SK-N-SH treated with all-trans-retinoic acid at 6 μM for 48 hours (cell line): ENCODE results near the gene KCNH2.

ENCODE experiments used
- ATAC-seq: fragments of 200-7000 bp; cut with Tn5 transposase; 3 replicates; pipeline ENCODE4 v1.9.1; 2020; ENCODE audit warnings: mild to moderate bottlenecking, moderate library complexity
- BACH2 ChIP-seq: fragments of 250-450 bp; sonication (Bioruptor Pico); IDR thresholded peaks from 2 replicates; pipeline ENCODE4 v1.9.0; 2021; ENCODE audit warnings: mild to moderate bottlenecking, borderline replicate concordance
- CSDC2 ChIP-seq: fragments of 250-450 bp; sonication (Bioruptor Pico); IDR thresholded peaks from 2 replicates; pipeline ENCODE4 v1.5.0; 2020; ENCODE audit warnings: mild to moderate bottlenecking, moderate library complexity
- CSRNP3 ChIP-seq: fragments of 250-450 bp; sonication (Bioruptor Pico); IDR thresholded peaks from 2 replicates; pipeline ENCODE4 v1.5.1; 2021; ENCODE audit warnings: mild to moderate bottlenecking, moderate library complexity
- ESRRG ChIP-seq: fragments of 250-450 bp; sonication (Bioruptor Pico); IDR thresholded peaks from 2 replicates; pipeline ENCODE4 v1.6.1; 2021; ENCODE audit warnings: mild to moderate bottlenecking
- GLIS3 ChIP-seq: fragments of 250-450 bp; sonication (Bioruptor Pico); IDR thresholded peaks from 2 replicates; pipeline ENCODE4 v1.5.0; 2020; ENCODE audit warnings: mild to moderate bottlenecking, moderate library complexity
- ISL1 ChIP-seq: fragments of 250-450 bp; sonication (Bioruptor Pico); IDR thresholded peaks from 2 replicates; pipeline ENCODE4 v2.1.2; 2022; ENCODE audit warnings: mild to moderate bottlenecking, moderate library complexity
- OSR1 ChIP-seq: fragments of 250-450 bp; sonication (Bioruptor Pico); IDR thresholded peaks from 2 replicates; pipeline ENCODE4 v1.8.0; 2022; ENCODE audit warnings: moderate library complexity, mild to moderate bottlenecking, inconsistent platforms
- POU6F1 ChIP-seq: fragments of 250-450 bp; sonication (Bioruptor Pico); IDR thresholded peaks from 2 replicates; pipeline ENCODE4 v1.8.0; 2021; ENCODE audit warnings: low read depth, mild to moderate bottlenecking, moderate library complexity, borderline replicate concordance
- PPARA ChIP-seq: fragments of 250-450 bp; sonication (Bioruptor Pico); IDR thresholded peaks from 2 replicates; pipeline ENCODE4 v1.5.0; 2020; ENCODE audit warnings: mild to moderate bottlenecking, borderline replicate concordance
- RARB ChIP-seq: fragments of 250-450 bp; sonication (Bioruptor Pico); IDR thresholded peaks from 2 replicates; pipeline ENCODE4 v1.8.0; 2021; ENCODE audit warnings: mild to moderate bottlenecking, moderate library complexity
- SNAI2 ChIP-seq: fragments of 250-450 bp; sonication (Bioruptor Pico); IDR thresholded peaks from 2 replicates; pipeline ENCODE4 v1.5.0; 2020; ENCODE audit warnings: mild to moderate bottlenecking, moderate library complexity
- TCF4 ChIP-seq: fragments of 250-450 bp; sonication (Bioruptor Pico); IDR thresholded peaks from 2 replicates; pipeline ENCODE4 v1.8.0; 2021; ENCODE audit warnings: mild to moderate bottlenecking, moderate library complexity, borderline replicate concordance
- TSHZ2 ChIP-seq: fragments of 250-450 bp; sonication (Bioruptor Pico); IDR thresholded peaks from 2 replicates; pipeline ENCODE4 v1.5.0; 2020; ENCODE audit warnings: mild to moderate bottlenecking, moderate library complexity
- ZC3H10 ChIP-seq: fragments of 250-450 bp; sonication (Bioruptor Pico); IDR thresholded peaks from 2 replicates; pipeline ENCODE4 v1.5.1; 2021; ENCODE audit warnings: mild to moderate bottlenecking, moderate library complexity
- ZFP3 ChIP-seq: fragments of 250-450 bp; sonication (Bioruptor Pico); IDR thresholded peaks from 2 replicates; pipeline ENCODE4 v1.5.0; 2020; ENCODE audit warnings: mild to moderate bottlenecking, moderate library complexity
- ZFP30 ChIP-seq: fragments of 450-650 bp; formaldehyde crosslinking; IDR thresholded peaks from 2 replicates; pipeline ENCODE4 v1.5.0; 2022; ENCODE audit warnings: mild to moderate bottlenecking, moderate library complexity
- ZNF565 ChIP-seq: fragments of 450-650 bp; formaldehyde crosslinking; conservative IDR thresholded peaks from 2 replicates; pipeline ENCODE4 v1.5.0; 2020; ENCODE audit warnings: low read depth, mild to moderate bottlenecking, moderate library complexity
- ZNF70 ChIP-seq: fragments of 450-650 bp; formaldehyde crosslinking; IDR thresholded peaks from 2 replicates; pipeline ENCODE4 v1.5.0; 2020; ENCODE audit warnings: mild to moderate bottlenecking, moderate library complexity
- ZNF8 ChIP-seq: fragments of 450-650 bp; formaldehyde crosslinking; IDR thresholded peaks from 2 replicates; pipeline ENCODE4 v1.5.0; 2020; ENCODE audit warnings: mild to moderate bottlenecking, moderate library complexity

Gene KCNH2

GRCh38 chr7:150982351-150982750 lies 4.2 kb upstream of the KCNH2 start:
- TF ChIP-seq SNAI2 (CRISPR knock-in tag) (no peak), CSRNP3 (CRISPR knock-in tag) (no peak), TSHZ2 (no peak), ISL1 (CRISPR knock-in tag) (no peak), ZFP3 (CRISPR knock-in tag) (no peak)
- TF ChIP-seq, all 23 proteins: peak for 0
- no peak for ATAC-seq

- no peak for TF ChIP-seq GLIS3 (CRISPR knock-in tag)
- no peak for TF ChIP-seq ZNF70 (CRISPR knock-in tag)
- no peak for ATAC-seq
Observed at GRCh38 chr7:150981644-150982043, 3.5 kb upstream of the KCNH2 start.

GRCh38 chr7:150980663-150981062 lies 2.5 kb upstream of the KCNH2 start:
- no peak for ATAC-seq
- TF ChIP-seq ZNF565 (no peak), POU6F1 (CRISPR knock-in tag) (no peak), PPARA (CRISPR knock-in tag) (no peak), TCF4 (CRISPR knock-in tag) (no peak), ZC3H10 (CRISPR knock-in tag) (no peak), ZNF8 (no peak), ZFP30 (CRISPR knock-in tag) (no peak), RARB (CRISPR knock-in tag) (no peak), CSDC2 (CRISPR knock-in tag) (no peak), GLIS3 (CRISPR knock-in tag) (no peak), ZFP3 (CRISPR knock-in tag) (no peak), ESRRG (no peak), OSR1 (no peak)
- TF ChIP-seq, all 23 proteins: peak for 0

GRCh38 chr7:150979713-150980390 lies 1.7 kb upstream of the KCNH2 start:
- TF ChIP-seq CSDC2 (CRISPR knock-in tag), result no peak
- no peak for TF ChIP-seq GLIS3 (CRISPR knock-in tag)
- TF ChIP-seq ZC3H10 (CRISPR knock-in tag), result no peak
- TF ChIP-seq TSHZ2, result no peak
- TF ChIP-seq ZFP3 (CRISPR knock-in tag), result no peak
- TF ChIP-seq BACH2 (CRISPR knock-in tag), result no peak
- no peak for TF ChIP-seq RARB (CRISPR knock-in tag)
- TF ChIP-seq TCF4 (CRISPR knock-in tag), result no peak
- no peak for TF ChIP-seq CSRNP3 (CRISPR knock-in tag)
- TF ChIP-seq PPARA (CRISPR knock-in tag), result no peak
- TF ChIP-seq ZNF70 (CRISPR knock-in tag), result no peak
- TF ChIP-seq ZNF8, result no peak
- no peak for TF ChIP-seq ISL1 (CRISPR knock-in tag)
- no peak for TF ChIP-seq POU6F1 (CRISPR knock-in tag)
- ATAC-seq, result no peak
